ENCODE data around the gene EEF2. TPM values are rescaled to one million over a fixed set of nuclear protein-coding genes. Genes with fewer than 3 reads are reported as not detected.
"Not testable (repeated sequence)": the region's sequence is repeated elsewhere in the genome, so short reads cannot be mapped to it uniquely, and the experiment has no call there.

Gene EEF2
- total RNA-seq, 1 donor from 2014 or later = 3,028 TPM

DNA sequence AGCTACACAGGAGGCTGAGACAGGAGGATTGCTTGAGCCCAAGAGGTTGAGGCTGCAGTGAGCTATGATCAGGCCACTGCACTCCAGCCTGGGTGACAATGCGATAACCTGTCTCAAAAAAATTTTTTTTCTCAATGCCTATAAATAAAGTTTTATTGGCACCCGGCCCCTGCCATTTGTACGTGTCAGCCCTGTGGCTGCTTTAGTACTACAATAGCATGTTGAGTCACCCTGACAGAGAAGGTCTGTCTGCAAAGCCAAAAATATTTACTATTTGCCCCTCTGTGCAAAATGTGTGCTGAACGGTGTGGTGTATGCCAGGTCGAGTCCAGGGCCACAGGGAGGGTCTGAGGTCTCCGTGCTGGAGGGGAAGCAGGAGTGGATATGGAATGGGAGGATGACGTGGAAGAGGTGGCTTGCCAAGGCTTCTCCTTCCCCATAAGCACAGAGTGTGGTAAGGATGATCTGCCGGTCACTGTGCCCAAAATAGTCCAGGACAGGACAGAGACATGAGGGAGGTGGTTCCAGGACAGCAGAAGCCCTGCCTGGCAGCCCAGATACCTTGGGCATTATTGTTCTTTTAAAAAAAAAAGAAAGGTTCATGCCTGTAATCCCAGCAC lies 42.4 kb downstream of the EEF2 start:
- H3K9me3 Mint-ChIP-seq (ENCODE audit: low read depth) = no peaks in the 10 kb centered on the region
- no peaks in the 10 kb centered on the region for H3K27me3 Mint-ChIP-seq
- H3K4me1 Mint-ChIP-seq (ENCODE audit: low read depth) = no peaks in the 10 kb centered on the region
- no peak for DNase-seq (ENCODE audit: low spot score, unreplicated experiment)
- H3K36me3 Mint-ChIP-seq (ENCODE audit: insufficient read depth) = no peaks in the 10 kb centered on the region
- TF ChIP-seq CTCF (IDR thresholded peaks at IDR 0.05; ENCODE audit: unreplicated experiment) = no peak
- H3K4me3 Mint-ChIP-seq (ENCODE audit: low read depth) = no peak overlapping the region
- no peak overlapping the region for H3K27ac Mint-ChIP-seq

- not testable (repeated sequence) for H3K27me3 Mint-ChIP-seq; H3K4me1 Mint-ChIP-seq (ENCODE audit: low read depth); H3K9me3 Mint-ChIP-seq (ENCODE audit: low read depth); H3K36me3 Mint-ChIP-seq (ENCODE audit: insufficient read depth); H3K4me3 Mint-ChIP-seq (ENCODE audit: low read depth); H3K27ac Mint-ChIP-seq; DNase-seq (ENCODE audit: low spot score, unreplicated experiment)
These were observed 46.8 kb downstream of the EEF2 start for GRCh38 chr19:3938300-3938950.

- Mint-ChIP-seq H3K4me1 (ENCODE audit: low read depth) (peaks cover 1% of the 10 kb centered on the region), H3K27me3 (peaks cover 9% of the 10 kb centered on the region), H3K36me3 (ENCODE audit: insufficient read depth) (no peaks in the 10 kb centered on the region), H3K4me3 (ENCODE audit: low read depth) (no peak overlapping the region), H3K9me3 (ENCODE audit: low read depth) (no peaks in the 10 kb centered on the region), H3K27ac (no peak overlapping the region)
- DNase-seq (ENCODE audit: low spot score, unreplicated experiment) = no peak
- TF ChIP-seq CTCF (IDR thresholded peaks at IDR 0.05; ENCODE audit: unreplicated experiment) = no peak
These were observed 48.5 kb downstream of the EEF2 start for GRCh38 chr19:3936506-3937442.

GRCh38 chr19:3932931-3933810 lies 52.1 kb downstream of the EEF2 start, which contains the start of gene NMRK2:
Gene NMRK2, plus strand, starts transcription at chr19:3933069. Its CDS starts 603 bp downstream, at chr19:3933672.
- no peak for TF ChIP-seq CTCF (IDR thresholded peaks at IDR 0.05; ENCODE audit: unreplicated experiment)
- Mint-ChIP-seq H3K4me1 (ENCODE audit: low read depth) (peaks cover 1% of the 10 kb centered on the region), H3K36me3 (ENCODE audit: insufficient read depth) (no peaks in the 10 kb centered on the region), H3K4me3 (ENCODE audit: low read depth) (peak within 1 kb of the TSS; percentile 52), H3K9me3 (ENCODE audit: low read depth) (no peaks in the 10 kb centered on the region), H3K27ac (peak within 1 kb of the TSS; percentile 74), H3K27me3 (peaks cover 14% of the 10 kb centered on the region)
- no peak for DNase-seq (ENCODE audit: low spot score, unreplicated experiment)

- H3K27me3 Mint-ChIP-seq = peaks cover 14% of the 10 kb centered on the region
These were observed 54.2 kb downstream of the EEF2 start for GRCh38 chr19:3931041-3931440.

More at GRCh38 chr19:3931041-3931440, 54.2 kb downstream of the EEF2 start:
- no peak for DNase-seq (ENCODE audit: low spot score, unreplicated experiment)
- Mint-ChIP-seq H3K9me3 (ENCODE audit: low read depth) (no peaks in the 10 kb centered on the region), H3K27ac (no peak overlapping the region), H3K4me3 (ENCODE audit: low read depth) (no peak overlapping the region), H3K4me1 (ENCODE audit: low read depth) (peaks cover 1% of the 10 kb centered on the region), H3K36me3 (ENCODE audit: insufficient read depth) (no peaks in the 10 kb centered on the region)
- TF ChIP-seq CTCF (IDR thresholded peaks at IDR 0.05; ENCODE audit: unreplicated experiment) = no peak

Small RNA genes lying within 50 kb of the gene (microRNA-seq; reads per million reads assigned to microRNA genes)
- not detected for gene MIR637 (ENCODE audit: borderline number of aligned reads, unreplicated experiment)

Other genes starting within 250 kb of the EEF2 start
- gene APBA3, start 223.8 kb downstream of the EEF2 start, total RNA-seq = 31.4 and 33.3 TPM in 2 replicates
- 38.6 and 39.8 TPM in 2 replicates for gene MRPL54, start 222.8 kb downstream of the EEF2 start, total RNA-seq
- not detected in 2 replicates for gene RAX2, start 213.2 kb downstream of the EEF2 start, total RNA-seq
- 1.8 TPM in 2 replicates for gene MATK, start 199.1 kb downstream of the EEF2 start, total RNA-seq
- gene ZFR2, start 116.4 kb downstream of the EEF2 start, total RNA-seq = 3.5 and 3.9 TPM in 2 replicates
- gene ATCAY, start 104.8 kb downstream of the EEF2 start, total RNA-seq = 0.43 and 1.1 TPM in 2 replicates
- 1.4 and 2.3 TPM in 2 replicates for gene NMRK2, start 52.4 kb downstream of the EEF2 start, total RNA-seq
- 105 and 106 TPM in 2 replicates for gene DAPK3, start 14.4 kb downstream of the EEF2 start, total RNA-seq
- gene PIAS4, start 22.3 kb upstream of the EEF2 start, total RNA-seq = 55.3 and 56.3 TPM in 2 replicates
- 18.4 and 19.1 TPM in 2 replicates for gene ZBTB7A, start 81.4 kb upstream of the EEF2 start, total RNA-seq
- 149 and 154 TPM in 2 replicates for gene MAP2K2, start 138.7 kb upstream of the EEF2 start, total RNA-seq
- gene CREB3L3, start 168.2 kb upstream of the EEF2 start, total RNA-seq = 2.4 and 2.9 TPM in 2 replicates
- 33.2 and 35.1 TPM in 2 replicates for gene SIRT6, start 197.1 kb upstream of the EEF2 start, total RNA-seq
- 0.89 and 1.6 TPM in 2 replicates for gene ANKRD24, start 197.2 kb upstream of the EEF2 start, total RNA-seq
- gene EBI3, start 244.1 kb upstream of the EEF2 start, total RNA-seq = not detected in 2 replicates